Bronchial epithelial cell (primary cell): ENCODE results near the gene TAC4. TPM values are rescaled to one million over a fixed set of nuclear protein-coding genes. Genes with fewer than 3 reads are reported as not detected.

Source experiments
- DNase-seq: peaks from one replicate; pipeline ENCODE4 v3.0.0-alpha.2; 2010; ENCODE audit warnings: low read depth
- FAIRE-seq: peaks from 2 replicates; lab custom pipeline; 2011; peaks lifted over from hg19 to GRCh38; lab: Jason Lieb, UNC
- H3K27me3 ChIP-seq: 2 replicates; pipeline ENCODE4 v1.5.1; 2011; ENCODE audit warnings: low read length; ENCODE audit not compliant: control insufficient read depth, insufficient read depth
- H3K36me3 ChIP-seq: 2 replicates; pipeline ENCODE4 v1.5.1; 2011; ENCODE audit warnings: low read length; ENCODE audit not compliant: control insufficient read depth, insufficient read depth
- H3K4me3 ChIP-seq: 2 replicates; pipeline ENCODE4 v1.5.1; 2011; ENCODE audit warnings: mild to moderate bottlenecking, low read depth, low read length, control low read depth
- CTCF ChIP-seq: IDR thresholded peaks from 2 replicates; pipeline ENCODE4 v1.5.1; 2011; ENCODE audit warnings: mild to moderate bottlenecking, moderate library complexity, low read length, control low read depth, inconsistent platforms; ENCODE audit not compliant: insufficient read depth, severe bottlenecking
- total RNA-seq: library from RNA; depleted of rRNA; stranded (reverse); fragments of >200 nt; gene quantifications from 2 replicates; pipeline ENCODE4 v1.2.1, GENCODE V29; 2014

TAC4 gene
- total RNA-seq, 1 donor from 2014 or later, result not detected

DNA sequence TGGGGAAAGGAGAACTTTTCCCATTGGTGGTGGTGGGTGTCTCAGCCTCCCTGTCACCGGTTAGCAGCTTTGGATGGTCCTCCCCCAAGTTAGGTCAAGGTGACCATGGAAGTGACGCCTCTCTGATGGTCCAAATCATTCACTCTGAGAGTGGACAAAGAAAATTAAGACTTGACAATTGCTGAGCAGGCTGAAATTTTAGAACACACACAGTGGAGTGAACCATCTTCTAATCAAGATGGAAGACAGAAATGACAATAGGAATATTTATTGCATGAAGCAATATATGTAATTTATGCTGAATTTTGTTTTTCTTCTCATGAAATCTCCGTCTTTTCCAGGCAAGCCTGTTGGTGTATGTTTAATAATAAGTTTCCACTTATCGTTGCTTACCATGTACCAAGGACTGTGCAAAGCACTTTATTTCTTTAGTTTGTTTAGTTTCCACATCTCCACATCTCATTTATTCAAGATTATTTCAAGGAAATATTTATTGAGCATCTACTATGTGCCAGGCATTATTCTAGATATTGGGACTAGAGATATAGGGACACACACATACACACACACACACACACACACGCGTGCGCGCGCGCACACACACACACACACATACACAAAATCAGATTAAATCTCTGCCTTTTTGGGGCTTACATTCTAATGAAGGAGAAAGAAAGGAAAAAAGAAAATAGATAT, 44.0 kb upstream of the TAC4 start:
- TF ChIP-seq CTCF, result no peak
- H3K4me3 ChIP-seq, result no peak overlapping the region
- FAIRE-seq (no peak), DNase-seq (no peak)
- H3K27me3 ChIP-seq, result no peaks in the 10 kb centered on the region
- no peaks in the 10 kb centered on the region for H3K36me3 ChIP-seq

- no peak for TF ChIP-seq CTCF
- Histone ChIP-seq H3K27me3 (no peaks in the 10 kb centered on the region), H3K36me3 (no peaks in the 10 kb centered on the region), H3K4me3 (no peak overlapping the region)
- DNase-seq, result no peak
- no peak for FAIRE-seq
Observed at GRCh38 chr17:49891271-49891670, 43.4 kb upstream of the TAC4 start.

- TF ChIP-seq CTCF, result no peak
Observed at GRCh38 chr17:49890852-49891251, 43.0 kb upstream of the TAC4 start.

DNA sequence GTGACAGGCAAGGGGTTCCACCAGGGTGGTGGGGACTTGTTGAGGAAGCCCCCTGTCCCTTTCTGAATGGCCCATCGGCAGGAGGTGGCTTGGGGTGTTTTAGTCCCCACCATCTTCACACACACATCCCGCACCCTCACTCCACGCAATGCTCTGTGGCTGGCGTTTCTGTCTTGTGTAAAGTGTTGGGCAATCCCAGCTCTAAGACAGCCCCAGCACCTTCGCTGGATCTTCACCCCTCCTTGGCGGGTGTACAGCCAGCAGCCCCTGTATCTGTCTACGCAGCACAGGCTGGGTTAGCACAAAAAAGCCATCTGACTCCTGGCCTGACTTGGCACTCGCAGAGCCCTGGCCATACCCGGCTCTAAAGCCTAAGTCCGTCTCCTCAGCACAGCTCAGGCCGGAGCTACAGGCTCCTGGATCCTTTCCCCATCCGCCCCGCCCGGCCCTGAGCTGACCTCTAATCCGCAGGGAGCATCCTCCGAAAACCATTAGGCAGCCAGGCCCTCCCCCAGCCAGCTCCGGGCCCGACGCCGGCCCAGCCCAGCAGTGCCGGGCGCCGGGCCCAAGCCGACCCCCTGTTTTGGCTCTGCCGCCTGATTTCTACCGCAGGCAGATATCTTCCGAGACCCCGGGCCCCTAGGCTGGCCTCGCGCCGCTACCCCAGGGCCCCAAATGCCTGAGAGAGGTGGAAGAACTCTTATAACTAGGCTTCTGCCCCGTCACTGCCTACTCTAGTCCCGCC, 42.4 kb upstream of the TAC4 start:
- no peak for TF ChIP-seq CTCF
- DNase-seq, result no peak
- FAIRE-seq, result no peak
- H3K36me3 ChIP-seq, result no peaks in the 10 kb centered on the region
- H3K27me3 ChIP-seq, result no peaks in the 10 kb centered on the region
- no peak overlapping the region for H3K4me3 ChIP-seq

More at GRCh38 chr17:49890852-49891251, 43.0 kb upstream of the TAC4 start:
- FAIRE-seq (no peak), DNase-seq (no peak)
- Histone ChIP-seq H3K36me3 (no peaks in the 10 kb centered on the region), H3K27me3 (no peaks in the 10 kb centered on the region), H3K4me3 (no peak overlapping the region)

DNA sequence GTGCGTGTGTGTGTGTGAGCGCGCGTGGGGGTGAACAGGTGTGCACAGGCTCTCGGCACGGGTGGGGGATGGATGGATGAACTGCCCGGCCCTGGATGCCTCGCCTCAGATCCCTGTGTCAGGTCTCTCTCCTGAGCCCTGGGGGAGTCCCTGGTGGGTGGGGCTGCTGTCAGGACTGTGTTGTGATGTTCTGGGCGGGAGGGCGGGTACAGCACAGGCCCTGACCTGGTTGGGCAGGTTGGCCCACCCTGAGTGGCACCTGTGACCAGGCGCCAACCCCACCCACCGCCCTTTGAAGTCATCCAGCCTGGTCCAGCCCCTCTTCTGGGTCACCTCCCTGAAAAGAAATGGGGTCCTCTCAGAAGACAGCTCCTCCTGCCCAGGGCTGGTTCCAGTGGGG, 41.6 kb upstream of the TAC4 start:
- DNase-seq, result no peak
- no peak for TF ChIP-seq CTCF
- no peaks in the 10 kb centered on the region for H3K27me3 ChIP-seq

More for the DNA sequence above, 41.6 kb upstream of the TAC4 start:
- Histone ChIP-seq H3K36me3 (no peaks in the 10 kb centered on the region), H3K4me3 (no peak overlapping the region)
- no peak for FAIRE-seq
